ENCODE data around the gene TTC34.

Gene TTC34

DNA sequence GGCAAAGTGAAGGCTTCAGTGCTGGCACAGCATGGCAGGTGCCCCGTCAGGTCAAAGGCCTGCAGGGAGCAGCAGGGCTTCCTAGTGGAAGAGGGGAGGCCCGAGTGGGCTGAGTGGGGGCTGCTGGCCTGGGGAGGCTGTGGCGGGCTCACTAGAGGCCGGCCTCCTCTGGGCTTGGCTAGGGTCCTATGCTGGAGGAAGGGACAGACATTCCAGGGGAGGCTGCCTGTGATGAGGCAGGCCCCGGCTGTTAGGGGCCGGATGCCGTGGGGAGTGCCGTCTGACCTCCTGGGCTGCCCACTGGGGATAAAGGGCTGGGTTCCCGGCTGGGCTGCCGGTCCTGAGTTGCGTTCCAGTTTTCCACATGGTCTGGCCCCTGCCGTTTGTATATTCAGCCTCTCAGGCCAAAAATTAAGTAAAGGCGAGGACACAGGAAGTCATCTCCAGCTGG is 193.8 kb downstream of the TTC34 start:
- H3K4me2 ChIP-seq (ENCODE audit: low read depth, low read length, poor library complexity, severe bottlenecking), result no peak overlapping the region
- H3F3A ChIP-seq (ENCODE audit: insufficient read depth), result no peaks in the 10 kb centered on the region
- no peaks in the 10 kb centered on the region for H3K9me3 ChIP-seq (ENCODE audit: insufficient read depth, low read length)
- no peak overlapping the region for H3K9ac ChIP-seq (ENCODE audit: low read length)
- no peak overlapping the region for H3K27ac ChIP-seq (ENCODE audit: low read depth, low read length)
- H3K27me3 ChIP-seq (ENCODE audit: low read length), result no peaks in the 10 kb centered on the region
- TF ChIP-seq, protein P1, sequence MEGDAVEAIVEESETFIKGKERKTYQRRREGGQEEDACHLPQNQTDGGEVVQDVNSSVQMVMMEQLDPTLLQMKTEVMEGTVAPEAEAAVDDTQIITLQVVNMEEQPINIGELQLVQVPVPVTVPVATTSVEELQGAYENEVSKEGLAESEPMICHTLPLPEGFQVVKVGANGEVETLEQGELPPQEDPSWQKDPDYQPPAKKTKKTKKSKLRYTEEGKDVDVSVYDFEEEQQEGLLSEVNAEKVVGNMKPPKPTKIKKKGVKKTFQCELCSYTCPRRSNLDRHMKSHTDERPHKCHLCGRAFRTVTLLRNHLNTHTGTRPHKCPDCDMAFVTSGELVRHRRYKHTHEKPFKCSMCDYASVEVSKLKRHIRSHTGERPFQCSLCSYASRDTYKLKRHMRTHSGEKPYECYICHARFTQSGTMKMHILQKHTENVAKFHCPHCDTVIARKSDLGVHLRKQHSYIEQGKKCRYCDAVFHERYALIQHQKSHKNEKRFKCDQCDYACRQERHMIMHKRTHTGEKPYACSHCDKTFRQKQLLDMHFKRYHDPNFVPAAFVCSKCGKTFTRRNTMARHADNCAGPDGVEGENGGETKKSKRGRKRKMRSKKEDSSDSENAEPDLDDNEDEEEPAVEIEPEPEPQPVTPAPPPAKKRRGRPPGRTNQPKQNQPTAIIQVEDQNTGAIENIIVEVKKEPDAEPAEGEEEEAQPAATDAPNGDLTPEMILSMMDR (IDR thresholded peaks at IDR 0.05; ENCODE audit: insufficient read depth, low read length, poor library complexity, severe bottlenecking), result no peak
- TF ChIP-seq EZH2phosphoT487 (conservative IDR thresholded peaks at IDR 0.05; ENCODE audit: low read length), result no peak
- no peak overlapping the region for H2AFZ ChIP-seq (ENCODE audit: low read depth, low read length, severe bottlenecking)
- H3K4me3 ChIP-seq (ENCODE audit: insufficient read depth, low read length, poor library complexity, severe bottlenecking), result no peak overlapping the region
- H3K79me2 ChIP-seq (ENCODE audit: insufficient read depth, low read length), result no peaks in the 10 kb centered on the region
- H3K9me2 ChIP-seq (replicated peaks; ENCODE audit: insufficient read depth, low read length), result no peaks in the 10 kb centered on the region
- no peaks in the 10 kb centered on the region for H4K20me1 ChIP-seq (ENCODE audit: low read depth, low read length)
- H3K36me3 ChIP-seq (ENCODE audit: low read length), result no peaks in the 10 kb centered on the region

DNA sequence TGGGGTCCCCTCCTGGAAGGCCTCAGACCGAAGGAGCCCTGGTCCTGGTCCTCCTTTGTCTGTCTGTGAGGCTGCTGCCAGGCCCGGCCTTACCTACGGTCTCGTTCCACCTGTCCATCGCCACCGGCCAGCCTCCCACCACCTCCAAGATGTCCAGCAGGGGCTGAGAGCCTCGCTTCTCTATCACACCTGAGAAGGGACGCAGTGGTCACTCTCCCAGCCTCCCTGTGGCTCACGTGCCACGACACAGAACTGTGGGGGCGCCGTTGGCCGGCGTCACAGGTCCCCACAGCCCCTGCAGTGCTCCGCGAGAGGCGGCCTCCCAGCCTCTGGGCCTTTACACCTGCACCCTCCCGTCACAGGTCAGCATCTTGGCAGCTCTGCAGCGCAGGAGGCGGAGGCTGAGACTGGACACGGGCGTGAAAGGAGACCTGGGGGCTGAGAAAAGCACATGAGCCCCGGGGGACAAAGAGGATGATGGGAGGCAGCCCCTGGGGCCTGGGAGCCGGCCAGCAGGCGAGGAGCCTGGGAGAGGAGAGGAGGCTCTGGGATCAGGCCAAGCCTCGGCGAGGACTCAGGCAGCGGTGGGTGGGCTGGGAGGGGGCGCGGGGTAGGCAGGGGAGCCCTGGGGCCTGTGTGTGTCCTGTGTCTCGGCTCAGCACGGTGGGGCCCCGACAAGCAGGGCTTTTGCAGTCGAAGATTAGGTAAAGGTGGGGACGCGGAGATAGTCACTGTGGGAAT is 194.4 kb downstream of the TTC34 start:
- Histone ChIP-seq H3F3A (ENCODE audit: insufficient read depth) (no peaks in the 10 kb centered on the region), H4K20me1 (ENCODE audit: low read depth, low read length) (no peaks in the 10 kb centered on the region), H3K9me3 (ENCODE audit: insufficient read depth, low read length) (no peaks in the 10 kb centered on the region), H3K79me2 (ENCODE audit: insufficient read depth, low read length) (no peaks in the 10 kb centered on the region), H3K36me3 (ENCODE audit: low read length) (no peaks in the 10 kb centered on the region), H3K4me2 (ENCODE audit: low read depth, low read length, poor library complexity, severe bottlenecking) (no peak overlapping the region), H3K9ac (ENCODE audit: low read length) (no peak overlapping the region), H2AFZ (ENCODE audit: low read depth, low read length, severe bottlenecking) (no peak overlapping the region), H3K27me3 (ENCODE audit: low read length) (no peaks in the 10 kb centered on the region), H3K9me2 (replicated peaks; ENCODE audit: insufficient read depth, low read length) (no peaks in the 10 kb centered on the region), H3K4me3 (ENCODE audit: insufficient read depth, low read length, poor library complexity, severe bottlenecking) (no peak overlapping the region), H3K27ac (ENCODE audit: low read depth, low read length) (no peak overlapping the region)
- TF ChIP-seq, protein P1 (IDR thresholded peaks at IDR 0.05; ENCODE audit: insufficient read depth, low read length, poor library complexity, severe bottlenecking), result no peak
- TF ChIP-seq EZH2phosphoT487 (conservative IDR thresholded peaks at IDR 0.05; ENCODE audit: low read length), result no peak

DNA sequence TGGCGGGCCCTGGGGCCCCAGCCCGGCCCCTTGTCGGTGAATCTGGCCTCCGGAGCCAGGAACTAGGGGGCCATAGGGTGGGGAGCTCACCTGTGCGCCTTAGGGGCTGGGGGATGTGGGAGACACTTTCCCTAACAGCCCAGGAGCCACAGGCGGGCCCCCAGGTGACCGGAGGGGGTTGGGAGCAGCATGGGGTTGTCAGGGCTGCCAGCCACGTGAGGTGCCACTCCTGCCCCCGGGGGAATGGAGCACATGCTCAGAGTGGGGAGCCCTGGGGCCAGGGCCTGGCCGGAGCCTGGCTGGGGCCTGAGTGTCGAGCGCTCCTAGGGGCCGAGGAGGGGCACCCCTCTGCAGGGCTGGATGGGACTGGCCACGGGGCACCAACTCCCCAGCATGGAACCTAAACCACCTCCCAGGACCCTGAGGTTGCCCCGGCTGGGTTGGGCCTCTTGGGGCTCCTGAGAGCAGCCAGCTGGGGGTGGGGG is 195.1 kb downstream of the TTC34 start:
- no peaks in the 10 kb centered on the region for H3K27me3 ChIP-seq (ENCODE audit: low read length)
- H3K4me3 ChIP-seq (ENCODE audit: insufficient read depth, low read length, poor library complexity, severe bottlenecking), result no peak overlapping the region

More for the DNA sequence above, 195.1 kb downstream of the TTC34 start:
- no peak overlapping the region for H2AFZ ChIP-seq (ENCODE audit: low read depth, low read length, severe bottlenecking)
- H3K9ac ChIP-seq (ENCODE audit: low read length), result no peak overlapping the region
- no peak overlapping the region for H3K4me2 ChIP-seq (ENCODE audit: low read depth, low read length, poor library complexity, severe bottlenecking)
- no peaks in the 10 kb centered on the region for H4K20me1 ChIP-seq (ENCODE audit: low read depth, low read length)
- no peaks in the 10 kb centered on the region for H3K36me3 ChIP-seq (ENCODE audit: low read length)
- H3F3A ChIP-seq (ENCODE audit: insufficient read depth), result no peaks in the 10 kb centered on the region
- H3K9me2 ChIP-seq (replicated peaks; ENCODE audit: insufficient read depth, low read length), result no peaks in the 10 kb centered on the region
- no peaks in the 10 kb centered on the region for H3K79me2 ChIP-seq (ENCODE audit: insufficient read depth, low read length)
- TF ChIP-seq EZH2phosphoT487 (conservative IDR thresholded peaks at IDR 0.05; ENCODE audit: low read length), result no peak
- TF ChIP-seq, protein P1 (IDR thresholded peaks at IDR 0.05; ENCODE audit: insufficient read depth, low read length, poor library complexity, severe bottlenecking), result no peak
- no peak overlapping the region for H3K27ac ChIP-seq (ENCODE audit: low read depth, low read length)
- no peaks in the 10 kb centered on the region for H3K9me3 ChIP-seq (ENCODE audit: insufficient read depth, low read length)

All from SU-DHL-6 (cell line).